Body of pancreas (tissue), 4 donors: Measurements from ENCODE around the gene ZNF284. TPM values are rescaled to one million over a fixed set of nuclear protein-coding genes. Genes with fewer than 3 reads are reported as not detected.

Experiments used
- ATAC-seq: fragments of 150-250 bp; one replicate; pipeline ENCODE4 v1.9.1; 2016
- DNase-seq, 4 donors: peaks; one replicate each; pipeline ENCODE4 v3.0.0-alpha.2; 2019
- H3K27ac ChIP-seq, 4 donors: fragments of 200-600 bp; sonication (generic); 1 replicate in 3 of 4; 2 replicates in 1 of 4; pipeline versions ENCODE4 v1.5.1 to v1.6.1; 2016 to 2019; ENCODE audit warnings: mild to moderate bottlenecking in 1 of 4, mixed read lengths in 1 of 4, moderate library complexity in 1 of 4
- H3K27me3 ChIP-seq, 2 donors: fragments of 200-600 bp; sonication (generic); one replicate each; pipeline ENCODE4 v1.6.0; 2016; ENCODE audit warnings: mild to moderate bottlenecking in 1 of 2
- H3K36me3 ChIP-seq, 2 donors: fragments of 200-600 bp; sonication (generic); replicated peaks in 1 of 2; 2 replicates each; pipeline ENCODE4 v1.5.1; 2016; ENCODE audit warnings: low read depth in 2 of 2; ENCODE audit not compliant: insufficient read depth in 1 of 2
- H3K4me1 ChIP-seq: fragments of 200-600 bp; sonication (generic); one replicate; pipeline ENCODE4 v1.6.0; 2016
- H3K4me3 ChIP-seq, 2 donors: fragments of 200-600 bp; sonication (generic); 1 replicate in 1 of 2; 2 replicates in 1 of 2; pipeline ENCODE4 v1.5.1; 2016 to 2019
- H3K9me3 ChIP-seq, 3 donors: fragments of 200-600 bp; sonication (generic); 1 replicate in 2 of 3; 2 replicates in 1 of 3; pipeline ENCODE4 v1.5.1; 2016
- CTCF ChIP-seq, 7 experiments: fragments of 450-650 bp in 4 of 7; fragments of 200-600 bp in 3 of 7; sonication (generic) in 3 of 7; IDR thresholded peaks; one replicate each; pipeline ENCODE4 v1.5.1; 2016 to 2019; ENCODE audit warnings: antibody characterized with exemption in 7 of 7
- POLR2A ChIP-seq, 3 donors: fragments of 450-650 bp; IDR thresholded peaks; one replicate each; pipeline ENCODE4 v1.6.1; 2016; ENCODE audit warnings: antibody characterized with exemption in 3 of 3, mild to moderate bottlenecking in 2 of 3
- WGBS, 2 donors: methylation state at CpG; one replicate each; pipeline ENCODE4 v1.1.5; 2017; 5-methylcytosine and 5-hydroxymethylcytosine counted together
- intact Hi-C: fragments of 100-400 bp; cut with DNase I; formaldehyde crosslinking; loops from one replicate; pipeline ENCODE4 v1.15.1; 2023
- total RNA-seq, 2 donors: library from RNA; depleted of rRNA; stranded (reverse); fragments of >200 nt; gene quantifications; one replicate each; pipeline ENCODE4 v1.1.0, GENCODE V29; 2016

The ZNF284 gene
- total RNA-seq, 2 donors from 2014 or later: 1.3 to 2.1 TPM

GRCh38 chr19:44055870-44056269, 16.1 kb upstream of the ZNF284 start:
- Histone ChIP-seq H3K4me3 (no peak overlapping the region), H3K27me3 (no peaks in the 10 kb centered on the region), H3K9me3 (peaks cover 0 to 11% (median 0%) of the 10 kb centered on the region in 3 donors), H3K4me1 (peaks cover 13% of the 10 kb centered on the region), H3K27ac (no peak overlapping the region), H3K36me3 (peaks cover 0 to 3% of the 10 kb centered on the region in 2 donors)
- TF ChIP-seq POLR2A (IDR thresholded peaks at IDR 0.05): no peak
- no peak for TF ChIP-seq CTCF (IDR thresholded peaks at IDR 0.05)
- 94% methylated on average over 5 of the region's 5 CpGs for WGBS, 2 donors
- ATAC-seq: no peak
- intact Hi-C loops: no loop called here
- DNase-seq: no peak

DNA sequence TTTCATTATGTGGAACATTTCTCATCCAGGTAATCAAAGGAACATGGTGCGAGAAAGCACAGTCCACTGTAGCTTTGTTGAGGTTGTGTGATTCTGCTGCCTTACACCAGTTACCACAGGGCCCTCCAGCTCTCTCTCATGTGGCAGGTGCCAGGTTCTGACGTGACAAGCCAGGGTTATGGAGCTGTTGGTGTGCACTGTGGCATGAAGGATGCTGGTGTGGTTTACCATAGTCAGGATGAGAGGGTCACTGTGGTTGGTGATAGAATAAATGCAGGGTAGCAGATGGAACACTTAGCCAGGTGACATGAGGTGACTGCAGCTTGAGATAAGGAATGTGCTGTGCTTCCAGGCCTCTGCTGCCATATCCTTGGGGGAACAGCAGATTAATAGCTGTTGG, 12.7 kb upstream of the ZNF284 start:
- ATAC-seq: no peak
- DNase-seq: no peak
- TF ChIP-seq POLR2A (IDR thresholded peaks at IDR 0.05): no peak
- no peak for TF ChIP-seq CTCF (IDR thresholded peaks at IDR 0.05)
- Histone ChIP-seq H3K27ac (no peak overlapping the region), H3K4me1 (no peaks in the 10 kb centered on the region), H3K27me3 (no peaks in the 10 kb centered on the region), H3K4me3 (no peak overlapping the region), H3K9me3 (peaks cover 0 to 29% (median 0%) of the 10 kb centered on the region in 3 donors), H3K36me3 (peaks cover 7 to 11% of the 10 kb centered on the region in 2 donors)
- WGBS, 2 donors: 85 to 94% methylated on average over 2 of the region's 2 CpGs
- intact Hi-C loops: no loop called here

DNA sequence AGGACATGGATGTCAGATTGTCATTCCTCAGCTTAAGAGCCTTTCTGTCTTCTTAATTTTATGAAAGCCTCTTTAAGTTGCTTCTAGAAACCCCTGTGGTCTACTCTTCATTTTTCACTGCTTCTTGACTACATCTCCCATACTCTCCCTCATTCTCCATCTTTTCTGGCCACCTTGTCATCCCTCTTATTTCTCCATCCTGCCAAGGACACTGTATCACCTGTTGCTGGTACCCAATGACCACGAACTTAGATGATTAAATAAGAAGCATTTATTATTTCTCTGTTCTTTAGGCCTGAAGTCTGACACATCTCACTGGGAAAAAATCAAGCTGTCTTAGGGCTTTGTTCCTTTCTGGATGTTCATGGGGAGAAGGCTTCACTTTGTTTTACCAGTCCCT, 10.9 kb upstream of the ZNF284 start:
- ATAC-seq (no peak), DNase-seq (no peak)
- Histone ChIP-seq H3K27ac (no peak overlapping the region), H3K4me1 (no peaks in the 10 kb centered on the region), H3K36me3 (peaks cover 8 to 12% of the 10 kb centered on the region in 2 donors), H3K9me3 (peaks cover 0 to 32% (median 0%) of the 10 kb centered on the region in 3 donors), H3K27me3 (no peaks in the 10 kb centered on the region), H3K4me3 (no peak overlapping the region)
- WGBS, 2 donors: 87 to 88% methylated on average over 1 of the region's 1 CpG
- intact Hi-C loops: no loop called here
- TF ChIP-seq CTCF (IDR thresholded peaks at IDR 0.05) (no peak), POLR2A (IDR thresholded peaks at IDR 0.05) (no peak)

- peaks cover 0 to 56% (median 0%) of the 10 kb centered on the region in 3 donors for H3K9me3 ChIP-seq
Measured at GRCh38 chr19:44066305-44066704, 5.7 kb upstream of the ZNF284 start.

More at GRCh38 chr19:44066305-44066704, 5.7 kb upstream of the ZNF284 start:
- Histone ChIP-seq H3K4me1 (peaks cover under 1% of the 10 kb centered on the region), H3K4me3 (no peak overlapping the region), H3K36me3 (peaks cover 6 to 17% of the 10 kb centered on the region in 2 donors), H3K27ac (no peak overlapping the region), H3K27me3 (no peaks in the 10 kb centered on the region)
- intact Hi-C loops: no loop called here
- 57 to 65% methylated on average over 3 of the region's 3 CpGs for WGBS, 2 donors
- TF ChIP-seq CTCF (IDR thresholded peaks at IDR 0.05) (no peak), POLR2A (IDR thresholded peaks at IDR 0.05) (no peak)
- ATAC-seq (no peak), DNase-seq (no peak)
